GM19099 (cell line): Measurements from ENCODE around the gene FRMD4A.

Experiments
- POLR2A ChIP-seq: IDR thresholded peaks from 3 replicates; pipeline ENCODE4 v1.6.1; 2011; ENCODE audit warnings: low read depth; ENCODE audit not compliant: insufficient read length; ENCODE audit errors: extremely low read depth

The FRMD4A gene

DNA sequence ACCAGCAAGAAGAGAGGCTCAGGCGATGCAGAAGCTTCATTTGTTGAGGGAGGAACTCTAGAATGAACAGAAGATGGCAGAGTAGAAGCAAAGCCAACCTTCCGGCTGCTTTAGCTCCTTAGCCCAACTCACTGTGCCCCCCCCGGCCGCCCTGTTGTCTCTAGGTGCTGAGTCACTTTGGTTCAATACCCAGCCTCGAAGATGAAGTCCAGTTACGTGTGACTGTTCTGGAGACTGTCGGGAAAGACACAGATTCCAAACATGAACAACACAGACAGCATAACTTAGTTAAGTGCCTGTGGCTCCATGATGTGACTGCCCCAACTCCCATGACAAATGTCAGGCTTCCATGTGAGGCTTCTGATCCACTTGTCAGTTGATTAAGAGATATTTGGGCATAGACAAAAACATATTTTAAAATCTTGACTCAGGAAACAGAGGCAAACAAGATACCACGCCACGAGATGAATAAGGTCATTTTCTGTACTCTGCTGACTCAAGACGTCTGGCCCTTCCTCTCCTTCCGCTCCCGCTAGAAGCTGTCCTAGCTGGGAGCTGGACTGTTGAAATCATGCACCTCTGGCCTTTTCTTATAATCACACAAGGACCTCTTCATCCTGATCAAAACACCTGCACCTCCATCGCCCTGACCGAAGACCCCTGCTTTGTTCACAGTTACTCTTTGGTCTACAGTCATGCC is 199.3 kb downstream of the FRMD4A start:
- TF ChIP-seq POLR2A = no peak

DNA sequence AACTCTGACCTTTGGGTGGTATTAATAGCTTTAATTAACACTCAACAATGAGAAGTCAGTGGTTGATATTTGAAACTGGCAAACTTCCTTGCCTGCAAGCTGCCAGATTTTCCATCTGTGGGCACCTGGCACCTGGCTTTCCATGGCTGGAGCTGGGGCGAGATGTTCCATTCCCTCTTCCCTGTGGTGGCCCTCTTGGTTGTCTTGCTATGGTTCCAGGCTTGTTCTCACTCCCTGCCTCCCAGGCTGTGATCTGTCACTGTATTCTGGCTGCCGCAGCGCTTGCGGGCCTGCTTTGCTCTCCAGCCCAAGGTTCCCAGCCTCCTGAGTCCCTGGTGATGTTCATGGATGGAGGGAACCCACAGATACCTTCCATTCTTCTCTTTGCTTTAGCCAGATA is 201.0 kb downstream of the FRMD4A start:
- TF ChIP-seq POLR2A = no peak

DNA sequence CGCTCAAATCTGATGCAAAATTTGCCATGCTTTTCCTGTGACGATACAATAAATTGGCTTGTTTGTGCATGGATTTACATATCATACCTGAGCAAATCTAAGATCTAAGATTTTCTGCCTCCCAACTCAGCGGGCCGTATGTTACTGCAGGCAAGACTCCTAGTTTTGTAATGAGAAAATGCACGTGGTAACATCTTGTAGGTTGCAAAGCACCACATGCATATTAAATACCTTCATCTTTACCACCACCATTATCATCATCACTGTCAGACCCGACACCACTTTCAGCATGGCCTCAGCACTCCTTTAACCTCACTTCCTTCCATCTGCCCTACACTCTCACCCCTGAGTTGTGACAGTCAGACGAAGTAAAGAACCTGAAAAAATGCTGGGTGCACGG is 202.2 kb downstream of the FRMD4A start:
- TF ChIP-seq POLR2A = no peak

DNA sequence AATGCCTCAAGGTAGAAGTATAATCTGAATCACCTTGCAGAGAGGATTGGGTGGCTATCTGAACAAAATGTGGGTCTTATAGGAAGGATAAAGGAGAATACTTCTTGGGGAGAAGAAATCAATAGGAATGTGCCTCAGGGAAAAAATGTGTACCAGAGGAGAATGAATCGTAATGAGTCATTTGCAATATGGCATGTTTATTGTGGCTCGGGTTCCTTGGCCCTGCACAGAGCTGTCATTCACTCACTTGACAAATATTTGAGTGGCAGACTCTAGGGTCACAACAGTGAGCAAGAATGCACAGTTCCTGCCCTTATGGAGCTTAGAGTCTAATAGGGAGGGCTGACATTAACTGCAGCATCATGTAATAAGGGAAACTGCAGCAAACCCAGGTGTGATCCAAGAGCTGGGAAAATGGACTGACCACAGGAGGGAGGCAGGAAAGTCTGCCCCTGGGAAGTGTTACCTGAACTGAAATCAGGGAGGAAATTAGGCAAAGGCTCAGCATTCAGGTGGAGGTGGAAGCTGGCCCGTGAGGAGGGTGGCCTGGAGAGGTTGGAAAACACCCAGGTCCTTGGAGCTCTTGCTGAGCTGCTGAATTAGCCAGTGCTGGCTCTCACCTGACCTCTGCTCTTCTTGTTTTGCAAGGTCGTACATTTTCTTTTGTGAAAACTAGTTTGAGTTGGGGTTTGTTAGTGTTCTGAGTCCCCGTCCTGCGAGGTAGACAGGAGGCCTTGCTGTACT is 203.9 kb downstream of the FRMD4A start:
- no peak for TF ChIP-seq POLR2A

DNA sequence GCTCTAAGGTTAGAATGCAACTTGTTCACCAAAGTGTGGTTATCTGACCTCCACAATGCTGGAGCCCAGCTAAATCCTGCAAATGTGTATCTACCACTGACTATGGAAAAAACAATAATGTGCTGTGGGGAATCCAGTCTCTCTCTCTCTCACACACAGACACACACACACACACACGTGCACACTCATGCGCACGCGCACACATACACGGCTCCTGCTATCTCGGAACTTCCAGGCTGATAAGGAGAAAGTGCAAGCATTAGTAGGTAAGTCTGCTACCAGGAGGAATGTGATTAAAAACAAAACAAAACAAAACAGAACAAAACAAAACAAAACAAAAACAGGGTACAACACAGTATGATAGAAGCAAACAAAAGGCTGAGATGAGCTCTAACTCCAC is 205.2 kb downstream of the FRMD4A start:
- no peak for TF ChIP-seq POLR2A

DNA sequence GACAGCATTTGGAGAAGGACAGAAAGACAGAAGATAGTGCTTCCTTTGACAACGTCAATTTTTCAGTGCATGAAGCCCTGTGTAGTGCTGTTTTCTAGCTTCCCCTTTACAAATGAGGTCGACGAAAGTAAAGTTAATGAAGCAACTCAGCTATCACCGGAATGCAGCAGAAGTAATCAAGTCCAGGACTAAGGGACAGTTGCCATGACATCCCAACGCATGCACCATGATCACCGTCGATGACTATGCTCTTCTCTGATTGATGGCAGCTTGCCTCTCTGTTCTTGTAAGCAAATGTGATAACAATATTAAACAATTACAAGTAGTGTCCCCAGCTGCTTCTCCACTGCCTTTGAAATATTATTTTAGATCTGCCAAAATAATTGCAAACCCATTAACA is 205.8 kb downstream of the FRMD4A start:
- TF ChIP-seq POLR2A = no peak

DNA sequence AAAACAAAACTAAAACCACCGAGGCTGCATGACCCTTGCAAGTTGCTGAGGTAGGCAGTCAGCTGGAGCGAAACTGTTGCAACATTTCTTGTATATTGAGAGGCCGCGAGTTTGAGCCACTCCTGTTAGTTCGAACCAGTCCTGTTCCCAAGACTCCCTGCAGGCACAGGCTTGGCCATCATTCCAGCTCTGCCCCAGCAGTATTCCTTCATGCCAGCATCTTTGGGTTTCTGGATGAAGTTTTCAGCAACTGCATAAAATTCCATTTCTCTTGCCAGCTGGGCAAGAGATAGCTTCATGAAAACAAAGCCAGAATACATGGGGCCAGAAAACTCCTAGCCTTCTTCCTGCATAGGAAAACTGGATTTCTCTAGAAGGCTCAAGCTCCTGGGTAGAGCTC is 207.6 kb downstream of the FRMD4A start:
- no peak for TF ChIP-seq POLR2A

DNA sequence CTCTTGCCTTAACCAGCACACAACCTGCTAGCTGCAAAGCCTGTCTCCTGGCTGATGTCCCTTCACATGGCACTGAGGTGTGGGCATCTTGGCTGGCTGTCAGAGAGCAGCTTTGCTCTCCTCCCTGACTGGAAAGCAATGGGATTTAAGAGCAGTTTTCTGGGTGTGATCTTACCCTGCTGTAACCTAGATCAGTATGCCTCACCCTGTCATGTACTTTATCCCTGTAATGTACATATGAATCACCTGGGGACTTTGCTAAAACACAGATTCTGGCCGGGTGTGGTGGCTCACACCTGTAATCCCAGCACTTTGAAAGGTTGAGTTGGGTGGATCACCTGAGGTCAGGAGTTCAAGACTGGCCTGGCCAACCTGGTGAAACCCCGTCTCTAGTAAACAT is 209.9 kb downstream of the FRMD4A start:
- TF ChIP-seq POLR2A = no peak

DNA sequence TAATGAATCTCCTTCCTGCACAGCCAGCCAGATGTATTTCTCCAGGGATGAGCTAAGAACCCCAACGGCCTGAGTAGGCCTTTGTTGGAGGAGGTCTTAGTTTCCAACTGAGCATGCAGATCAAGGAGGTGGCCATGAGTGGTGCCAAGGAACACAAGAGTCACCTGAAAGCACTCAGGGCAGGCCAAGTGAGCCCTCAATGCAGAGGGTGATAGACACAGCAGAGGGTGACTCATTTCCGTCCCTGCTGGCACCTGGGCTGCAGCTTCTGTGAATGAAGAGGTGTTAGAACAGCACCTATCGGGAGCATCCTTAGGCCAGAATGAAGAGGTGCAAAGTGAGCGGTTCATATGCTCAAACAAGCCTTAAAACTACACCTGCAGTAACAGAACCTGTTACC is 211.8 kb downstream of the FRMD4A start:
- TF ChIP-seq POLR2A = no peak

DNA sequence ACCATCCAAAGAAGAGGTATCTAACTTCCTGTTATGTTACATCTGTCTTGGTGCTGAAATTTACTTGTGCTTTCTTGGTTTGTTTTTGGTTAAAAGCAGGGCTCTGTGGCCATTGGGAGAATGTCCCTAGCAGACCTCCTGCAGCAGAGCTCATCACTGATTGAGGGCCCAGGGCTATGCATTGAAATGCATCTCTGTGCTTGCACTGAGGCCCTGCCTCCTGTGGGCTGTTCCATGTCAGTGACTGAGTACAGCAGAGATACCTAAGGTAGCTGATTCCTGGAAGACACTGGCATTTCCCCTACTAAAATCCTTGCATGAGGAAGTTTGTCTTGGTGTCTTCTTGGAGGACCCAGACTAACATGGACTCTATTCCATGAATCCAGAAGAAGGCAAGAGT is 213.9 kb downstream of the FRMD4A start:
- TF ChIP-seq POLR2A = no peak

DNA sequence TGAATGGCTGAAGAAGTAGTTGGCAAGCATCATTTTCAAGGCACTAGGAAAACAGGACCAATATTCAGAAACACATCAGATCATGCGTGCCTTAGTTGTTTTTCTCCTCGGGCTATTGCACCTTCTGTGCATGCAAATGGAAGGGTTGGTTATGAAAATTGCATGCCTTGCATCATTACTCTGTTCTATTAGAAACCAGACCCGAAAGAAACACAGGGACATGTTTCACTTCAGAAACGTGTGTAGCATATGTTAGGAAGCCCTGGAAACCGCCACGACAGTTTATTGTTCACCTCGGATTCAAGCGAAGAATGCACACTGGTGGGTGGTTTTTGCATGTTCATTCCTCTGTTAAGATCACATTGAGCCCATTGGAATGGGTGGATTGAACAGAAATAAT is 214.7 kb downstream of the FRMD4A start:
- no peak for TF ChIP-seq POLR2A

DNA sequence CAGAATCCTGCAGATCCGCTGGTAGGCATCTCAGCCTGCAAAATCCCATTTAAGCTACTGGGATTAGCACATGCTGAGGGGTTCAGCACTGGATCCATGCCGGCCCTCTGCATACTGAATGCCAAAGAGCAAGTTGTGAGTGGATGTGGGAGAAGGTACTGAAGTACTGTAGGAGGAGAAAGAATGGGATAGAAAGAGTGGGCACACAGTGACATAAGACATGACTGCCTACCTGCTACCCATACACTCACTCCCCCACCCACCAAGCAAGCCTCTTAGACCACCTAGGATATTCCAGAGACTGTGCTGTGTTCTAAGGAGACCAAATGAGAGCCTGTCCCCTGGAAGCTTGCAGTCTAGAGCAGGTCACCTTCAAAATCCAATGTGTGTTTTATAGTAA is 215.9 kb downstream of the FRMD4A start:
- TF ChIP-seq POLR2A = no peak

DNA sequence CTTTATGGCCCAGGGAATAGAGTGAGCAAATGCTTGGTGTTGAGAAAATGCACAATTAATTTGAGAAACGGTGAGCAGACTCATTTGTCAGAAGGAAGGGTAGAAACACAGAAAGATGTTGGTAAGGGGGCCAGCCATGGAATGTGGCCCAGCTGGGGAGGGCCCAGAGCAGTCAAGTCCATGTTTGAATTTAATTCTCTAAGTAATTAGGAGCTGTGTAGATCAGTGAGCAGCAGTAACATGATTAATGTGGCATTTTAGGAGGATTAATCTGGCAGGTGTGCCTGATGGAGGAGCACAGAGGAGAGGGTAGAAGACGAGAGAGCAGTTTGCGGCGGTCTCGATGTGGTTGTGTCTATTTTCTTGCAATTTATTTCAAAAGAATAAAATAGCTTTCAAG is 218.7 kb downstream of the FRMD4A start:
- no peak for TF ChIP-seq POLR2A

DNA sequence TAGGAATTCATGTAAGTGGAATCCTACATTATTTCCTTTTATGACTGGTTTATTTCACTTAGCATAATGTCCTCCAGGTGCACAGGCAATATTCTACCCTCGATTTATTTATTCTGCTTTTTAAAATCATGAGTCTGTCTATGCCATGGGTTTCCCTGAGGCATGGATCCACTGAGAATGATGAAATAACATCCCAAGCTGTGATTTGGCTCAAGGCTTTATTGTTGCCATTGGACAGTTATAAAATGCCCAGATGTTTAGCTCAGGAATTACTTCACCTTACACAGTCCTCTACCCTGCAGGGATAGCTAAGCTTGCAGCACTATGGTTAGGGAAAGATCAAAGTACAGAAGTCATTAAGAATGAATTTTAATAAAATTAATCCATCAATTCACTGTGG is 219.5 kb downstream of the FRMD4A start:
- TF ChIP-seq POLR2A = no peak

DNA sequence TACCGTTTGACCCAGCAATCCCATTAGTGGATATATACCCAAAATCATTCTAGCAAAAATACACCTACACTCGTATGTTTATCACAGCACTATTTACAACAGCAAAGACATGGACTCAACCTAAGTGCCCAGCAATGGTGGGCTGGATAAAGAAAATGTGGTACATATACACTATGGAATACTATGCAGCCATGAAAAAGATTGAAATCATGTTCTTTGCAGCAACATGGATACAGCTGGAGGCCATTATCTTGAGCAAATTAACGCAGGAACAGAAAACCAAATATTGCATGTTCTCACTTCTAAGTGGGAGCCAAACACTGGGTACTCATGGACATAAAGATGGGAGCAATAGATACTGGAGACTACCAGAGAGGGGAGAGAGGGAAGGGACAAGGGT is 223.9 kb downstream of the FRMD4A start:
- no peak for TF ChIP-seq POLR2A

DNA sequence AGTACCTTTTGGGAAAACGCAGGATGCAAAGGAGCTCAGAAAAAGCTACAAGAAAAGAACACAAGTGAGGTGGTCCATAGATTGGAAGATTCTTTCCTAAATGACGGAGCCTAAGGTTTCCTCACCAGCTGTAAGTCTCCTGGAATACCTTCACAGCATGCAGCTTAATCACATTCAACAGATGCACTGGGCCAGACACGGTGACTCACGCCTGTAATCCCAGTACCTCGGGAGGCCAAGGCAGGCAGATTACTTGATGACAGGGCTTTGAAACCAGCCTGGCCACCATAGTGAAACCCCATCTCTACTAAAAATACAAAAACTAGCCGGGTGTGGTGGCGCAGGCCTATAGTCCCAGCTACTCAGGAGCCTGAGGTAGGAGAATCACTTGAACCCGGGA is 228.7 kb downstream of the FRMD4A start:
- TF ChIP-seq POLR2A = no peak
